Esophagus squamous epithelium (tissue), 5 donors: ENCODE measurements around the gene RARB. TPM values are rescaled to one million over a fixed set of nuclear protein-coding genes. Genes with fewer than 3 reads are reported as not detected.

Source experiments
- DNase-seq: peaks from one replicate; lab custom pipeline; 2025; lab: John Stamatoyannopoulos, UW
- H3K27ac ChIP-seq, 4 donors: fragments of 200-600 bp; sonication (generic); one replicate each; pipeline ENCODE4 v1.5.1; 2016 to 2019; ENCODE audit warnings: mild to moderate bottlenecking in 1 of 4
- H3K27me3 ChIP-seq, 4 donors: fragments of 200-600 bp; sonication (generic); 1 replicate in 3 of 4; 2 replicates in 1 of 4; pipeline versions ENCODE4 v1.5.1 to v1.6.0; 2017 to 2021; ENCODE audit warnings: antibody characterized with exemption in 1 of 4
- H3K36me3 ChIP-seq, 3 donors: fragments of 200-600 bp; sonication (generic); one replicate each; pipeline ENCODE4 v1.5.1; 2016 to 2019
- H3K4me1 ChIP-seq, 3 donors: fragments of 200-600 bp; sonication (generic); one replicate each; pipeline ENCODE4 v1.5.1; 2017 to 2019
- H3K4me3 ChIP-seq, 4 donors: fragments of 200-600 bp; sonication (generic); 1 replicate in 3 of 4; 2 replicates in 1 of 4; pipeline ENCODE4 v1.5.1; 2016 to 2019; ENCODE audit warnings: mild to moderate bottlenecking in 2 of 4, moderate library complexity in 1 of 4
- H3K9me3 ChIP-seq, 3 donors: fragments of 200-600 bp; sonication (generic); one replicate each; pipeline ENCODE4 v1.5.1; 2016 to 2019
- CTCF ChIP-seq, 6 experiments: fragments of 450-650 bp in 4 of 6; fragments of 200-600 bp in 2 of 6; sonication (generic) in 2 of 6; IDR thresholded peaks; one replicate each; pipeline ENCODE4 v1.5.1; 2016 to 2019; ENCODE audit warnings: antibody characterized with exemption in 6 of 6, mild to moderate bottlenecking in 4 of 6, moderate library complexity in 4 of 6
- POLR2A ChIP-seq, 4 donors: fragments of 450-650 bp; IDR thresholded peaks; one replicate each; pipeline ENCODE4 v1.6.1; 2017; ENCODE audit warnings: antibody characterized with exemption in 4 of 4, mild to moderate bottlenecking in 4 of 4, moderate library complexity in 3 of 4
- WGBS, 2 donors: methylation state at CpG; one replicate each; pipeline ENCODE4 v1.1.5; 2018; 5-methylcytosine and 5-hydroxymethylcytosine counted together
- intact Hi-C: fragments of 100-400 bp; cut with DNase I; formaldehyde crosslinking; loops from one replicate; pipeline ENCODE4 v1.15.0; 2022
- total RNA-seq, 4 donors: library from RNA; depleted of rRNA; stranded (reverse); fragments of >200 nt; gene quantifications; one replicate each; pipeline ENCODE4 v1.1.0, GENCODE V29; 2016
- donor health status: DM: yes; HTN: yes; CAD: no.

The RARB gene
- total RNA-seq, 4 donors from 2014 or later: 1.9 to 9.0 (median 3.5) TPM

GRCh38 chr3:25433868-25434267, 5.8 kb downstream of the RARB start:
- intact Hi-C loops: no loop called here
- no peaks in the 10 kb centered on the region for H3K27me3 ChIP-seq
- WGBS, 2 donors: 61 to 63% methylated on average over 5 of the region's 5 CpGs
- peak overlapping the region in 1 of 4 donors; percentile 19 for H3K4me3 ChIP-seq
- no peak for DNase-seq
- peak overlapping the region; percentile 18 to 91 (median 84) for H3K27ac ChIP-seq
- no peaks in the 10 kb centered on the region for H3K9me3 ChIP-seq
- TF ChIP-seq CTCF (IDR thresholded peaks at IDR 0.05) (no peak), POLR2A (IDR thresholded peaks at IDR 0.05) (no peak)
- H3K4me1 ChIP-seq: peaks cover 0 to 63% (median 3%) of the 10 kb centered on the region in 3 donors
- H3K36me3 ChIP-seq: no peaks in the 10 kb centered on the region

GRCh38 chr3:25437953-25438352, 9.9 kb downstream of the RARB start:
- H3K27me3 ChIP-seq: no peaks in the 10 kb centered on the region
- WGBS, 2 donors: 52 to 68% methylated on average over 6 of the region's 6 CpGs
- no peak for TF ChIP-seq POLR2A (IDR thresholded peaks at IDR 0.05)
- no peak for TF ChIP-seq CTCF (IDR thresholded peaks at IDR 0.05)
- no peak overlapping the region for H3K4me3 ChIP-seq
- peaks cover 0 to 47% (median 3%) of the 10 kb centered on the region in 3 donors for H3K4me1 ChIP-seq
- no peaks in the 10 kb centered on the region for H3K36me3 ChIP-seq
- no peaks in the 10 kb centered on the region for H3K9me3 ChIP-seq
- intact Hi-C loops: no loop called here
- peak overlapping the region in 3 of 4 donors; percentile 15 to 59 (median 53) for H3K27ac ChIP-seq
- no peak for DNase-seq

GRCh38 chr3:25438791-25439555, 10.9 kb downstream of the RARB start:
- Histone ChIP-seq H3K4me3 (no peak overlapping the region), H3K27me3 (no peaks in the 10 kb centered on the region), H3K9me3 (no peaks in the 10 kb centered on the region), H3K36me3 (no peaks in the 10 kb centered on the region), H3K4me1 (peaks cover 0 to 39% (median 3%) of the 10 kb centered on the region in 3 donors), H3K27ac (peak overlapping the region in 3 of 4 donors; percentile 15 to 59 (median 53))
- WGBS, 2 donors: 68 to 76% methylated on average over 6 of the region's 6 CpGs
- TF ChIP-seq POLR2A (IDR thresholded peaks at IDR 0.05): no peak
- TF ChIP-seq CTCF (IDR thresholded peaks at IDR 0.05): no peak
- intact Hi-C loops: no loop called here
- no peak for DNase-seq

GRCh38 chr3:25441234-25441856, 13.3 kb downstream of the RARB start:
- H3K4me1 ChIP-seq: peaks cover 0 to 29% (median 3%) of the 10 kb centered on the region in 3 donors
- no peak overlapping the region for H3K4me3 ChIP-seq
- H3K27me3 ChIP-seq: no peaks in the 10 kb centered on the region
- no peak for TF ChIP-seq POLR2A (IDR thresholded peaks at IDR 0.05)
- peak in 4 of 6 experiments; percentile 23 to 50 (median 32) for TF ChIP-seq CTCF (IDR thresholded peaks at IDR 0.05)
- no peaks in the 10 kb centered on the region for H3K9me3 ChIP-seq
- no peak for DNase-seq
- intact Hi-C loops: no loop called here
- 87 to 94% methylated on average over 17 of the region's 17 CpGs for WGBS, 2 donors
- no peaks in the 10 kb centered on the region for H3K36me3 ChIP-seq
- no peak overlapping the region for H3K27ac ChIP-seq

GRCh38 chr3:25442486-25442885, 14.4 kb downstream of the RARB start:
- TF ChIP-seq CTCF (IDR thresholded peaks at IDR 0.05) (no peak), POLR2A (IDR thresholded peaks at IDR 0.05) (no peak)
- intact Hi-C loops: no loop called here
- H3K4me1 ChIP-seq: peaks cover 0 to 29% (median 3%) of the 10 kb centered on the region in 3 donors

More at GRCh38 chr3:25442486-25442885, 14.4 kb downstream of the RARB start:
- Histone ChIP-seq H3K4me3 (no peak overlapping the region), H3K36me3 (no peaks in the 10 kb centered on the region), H3K27me3 (no peaks in the 10 kb centered on the region), H3K27ac (peak overlapping the region in 1 of 4 donors; percentile 17), H3K9me3 (no peaks in the 10 kb centered on the region)
- DNase-seq: no peak
- 76 to 80% methylated on average over 3 of the region's 3 CpGs for WGBS, 2 donors
